ENCODE measurements around the gene NDUFA11.

Gene NDUFA11

DNA sequence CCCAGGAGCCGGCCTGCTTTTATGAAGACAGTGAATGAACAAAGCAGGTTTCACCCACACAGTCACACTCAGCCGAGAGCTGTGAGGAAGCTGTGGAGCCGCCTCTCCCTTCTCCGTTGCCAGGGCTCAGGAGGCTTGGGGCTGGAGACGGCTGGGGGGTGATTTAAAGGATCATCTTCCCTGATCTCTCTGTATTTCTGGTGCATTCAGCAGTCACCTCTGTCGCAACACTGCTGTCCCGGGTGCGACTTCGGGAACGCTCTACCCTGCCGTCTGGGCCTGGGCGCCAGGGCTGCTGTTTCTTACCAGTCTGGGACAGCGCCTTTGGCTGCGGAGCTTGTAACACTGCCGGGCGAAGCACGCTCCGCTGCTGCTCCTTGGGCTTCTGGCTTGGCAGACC, 28.6 kb upstream of the NDUFA11 start:
- no peak for DNase-seq

DNA sequence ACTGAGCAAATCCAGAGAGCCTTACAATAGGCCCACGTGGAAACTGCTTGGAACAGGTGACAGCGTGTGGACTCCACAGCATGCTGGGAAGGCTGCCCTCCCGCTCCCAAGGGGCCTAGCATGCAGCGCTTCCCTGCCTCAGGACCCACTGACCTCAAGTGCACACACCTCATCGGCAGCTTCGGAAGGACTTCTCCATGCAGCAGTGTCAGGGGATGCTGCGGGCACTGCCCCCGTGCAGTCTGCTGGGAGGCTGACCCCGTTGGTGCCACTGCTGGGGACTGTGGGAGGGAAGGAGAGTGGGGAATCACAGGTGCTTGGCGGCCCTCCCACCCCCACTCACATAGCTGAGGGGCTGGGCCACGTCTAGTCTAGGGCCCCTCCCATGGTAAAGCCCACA, 27.7 kb upstream of the NDUFA11 start:
- DNase-seq, result no peak

DNA sequence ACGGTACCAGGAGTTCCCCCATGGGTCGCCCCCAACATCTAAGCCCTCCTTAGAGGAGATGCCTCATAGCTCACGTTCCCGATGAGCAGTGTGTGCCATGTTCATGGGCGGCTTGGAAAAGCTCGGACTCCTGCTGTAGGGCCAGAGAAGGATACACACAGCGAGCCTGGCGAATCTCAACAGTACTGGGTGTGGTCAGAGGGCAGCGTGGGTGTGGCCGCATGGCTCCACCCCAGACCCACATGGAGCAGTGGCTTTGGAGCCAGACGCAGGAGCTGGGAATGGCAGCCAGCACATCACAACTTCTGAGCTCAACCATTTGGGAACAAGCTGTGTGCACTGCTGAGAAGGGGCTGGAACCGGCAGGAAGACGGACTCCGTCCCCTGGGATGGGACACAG, 26.0 kb upstream of the NDUFA11 start:
- no peak for DNase-seq

DNA sequence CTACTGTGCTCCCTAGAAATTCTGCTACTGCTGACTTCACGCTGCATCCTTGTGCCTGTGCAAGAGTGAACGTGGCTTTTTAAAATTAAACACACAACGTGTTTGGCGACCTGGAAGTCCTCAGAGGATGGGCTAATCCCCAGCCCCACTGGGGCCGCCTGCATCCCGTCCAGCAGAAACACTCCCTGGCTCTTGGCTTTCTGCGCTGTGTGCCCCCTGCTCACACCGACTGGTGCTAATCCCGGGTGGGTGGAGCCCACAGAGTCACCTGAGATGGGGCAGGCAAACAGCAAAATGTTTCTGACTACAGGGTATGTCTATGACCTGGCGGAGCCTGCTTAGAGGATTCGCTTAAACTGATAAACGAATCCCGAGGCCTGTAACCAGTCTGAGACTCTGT, 25.6 kb upstream of the NDUFA11 start:
- no peak for DNase-seq

DNA sequence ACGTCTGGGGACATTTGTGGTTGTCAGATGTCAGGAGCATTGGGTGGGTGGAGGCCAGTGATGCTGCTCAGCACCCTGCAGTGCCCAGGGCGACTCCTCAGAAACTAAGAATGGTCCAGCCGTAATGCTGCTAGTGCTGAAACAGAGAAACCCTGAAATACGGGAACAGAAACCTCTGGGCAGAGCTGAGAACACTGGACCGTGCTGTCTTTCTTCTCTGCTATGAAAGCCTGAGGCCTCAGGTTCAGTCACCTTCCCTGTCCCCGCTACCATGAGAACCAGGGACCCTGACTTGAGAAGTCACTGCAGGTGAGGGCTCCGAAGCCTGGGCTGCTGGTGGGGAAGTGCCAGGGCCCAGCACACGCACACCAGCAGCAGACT, 23.8 kb upstream of the NDUFA11 start:
- DNase-seq, result no peak

DNA sequence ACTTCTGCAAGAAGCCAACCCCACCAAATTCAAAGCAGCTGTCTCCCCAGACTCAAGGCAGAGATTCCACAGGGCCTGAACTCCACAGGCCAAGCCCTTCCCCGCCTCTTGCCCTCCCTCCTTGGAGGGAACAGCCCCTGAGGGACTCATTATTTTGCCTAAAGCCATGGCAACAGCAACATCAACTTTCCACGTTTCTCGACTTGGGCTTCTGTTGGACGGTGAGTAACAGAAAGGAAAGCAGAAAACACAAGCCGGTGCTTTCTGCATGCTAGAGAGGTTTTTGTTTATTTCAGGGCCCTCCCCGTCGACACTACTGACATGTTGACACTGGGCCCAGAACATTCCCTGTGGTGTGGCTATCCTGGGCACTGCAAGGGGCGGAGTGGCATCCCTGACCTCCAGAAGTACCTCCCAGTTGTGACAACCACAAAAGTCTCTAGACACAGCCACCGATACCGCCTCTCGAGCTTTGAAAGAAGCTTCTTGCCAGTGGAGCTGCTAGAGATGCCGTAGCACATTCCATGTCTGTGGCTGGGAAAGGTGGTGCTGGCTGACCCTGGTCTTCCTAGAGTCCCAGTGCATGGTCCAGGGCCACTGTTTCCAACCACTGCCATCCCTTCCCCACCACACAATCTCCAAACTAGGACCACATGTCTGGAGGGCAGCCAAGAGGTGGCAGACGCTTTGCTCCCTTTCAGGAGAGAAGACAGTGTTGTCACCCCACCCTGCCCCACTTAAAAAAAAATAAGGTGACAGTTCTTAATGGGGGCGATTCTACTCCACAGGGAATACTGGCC, 23.3 kb upstream of the NDUFA11 start:
- peak; percentile 85 for DNase-seq

DNA sequence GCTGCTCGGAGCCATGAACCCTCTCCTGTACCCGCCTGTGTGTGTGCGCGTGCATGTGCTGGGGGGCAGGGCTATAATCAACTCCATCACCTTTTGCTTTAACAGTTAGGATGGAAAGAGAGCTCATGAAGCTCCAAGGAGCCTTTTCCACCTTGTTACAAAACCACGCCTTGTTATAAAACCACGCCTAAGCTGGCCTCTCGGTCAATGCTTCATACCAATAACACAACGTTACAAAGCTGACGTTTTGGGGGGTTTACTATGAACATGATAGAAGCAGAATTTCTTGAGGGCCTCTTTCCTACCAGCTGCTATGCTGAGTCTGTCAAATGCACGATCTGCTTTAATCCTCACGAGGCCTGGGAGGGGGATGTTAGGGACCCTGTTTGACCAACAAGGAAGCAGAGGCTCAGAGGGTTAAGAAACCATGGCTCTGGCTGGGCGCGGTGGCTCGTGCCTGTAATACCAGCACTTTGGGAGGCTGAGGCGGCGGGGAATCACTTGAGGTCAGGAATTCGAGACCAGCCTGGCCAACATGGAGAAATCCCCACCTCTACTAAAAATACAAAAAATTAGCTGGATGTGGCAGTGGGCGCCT, 22.3 kb upstream of the NDUFA11 start:
- DNase-seq, result no peak

DNA sequence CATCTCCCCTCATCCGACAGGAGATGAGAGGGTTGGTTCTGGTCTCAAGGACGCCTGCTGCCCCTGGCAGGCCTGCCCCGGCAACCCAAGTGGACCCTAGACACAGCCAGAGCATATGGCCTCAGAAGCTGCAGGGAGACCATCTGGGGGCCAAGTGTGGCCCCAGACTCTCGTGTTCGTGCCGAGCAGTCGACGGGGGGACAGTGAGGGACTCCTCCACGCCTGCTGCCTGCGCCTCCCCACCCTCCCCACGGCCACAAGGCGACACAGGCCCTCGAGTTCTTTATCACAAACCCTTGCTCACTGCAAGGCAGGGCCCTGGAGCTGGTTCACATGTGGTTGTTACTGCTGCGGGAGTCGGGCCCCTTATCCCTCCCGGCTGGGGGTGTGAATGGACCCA, 19.8 kb upstream of the NDUFA11 start:
- DNase-seq, result no peak

DNA sequence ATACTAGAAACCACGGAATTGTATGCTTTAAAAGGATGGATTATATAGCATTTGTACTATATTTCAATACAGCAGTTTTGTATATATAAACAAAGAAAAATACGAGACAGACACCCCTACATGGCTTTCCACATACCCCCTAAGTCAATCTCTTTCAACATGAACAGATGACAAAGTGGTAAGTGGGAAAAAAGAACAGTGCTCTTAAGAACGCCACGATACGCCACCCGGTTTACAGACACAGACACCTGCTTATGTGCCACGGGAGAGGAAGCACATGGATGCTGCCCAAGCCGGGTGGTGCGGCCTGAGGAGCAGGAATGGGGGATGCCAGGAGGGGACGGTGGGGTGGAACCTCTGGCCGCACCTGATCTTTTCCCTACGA, 18.6 kb upstream of the NDUFA11 start:
- DNase-seq, result no peak

DNA sequence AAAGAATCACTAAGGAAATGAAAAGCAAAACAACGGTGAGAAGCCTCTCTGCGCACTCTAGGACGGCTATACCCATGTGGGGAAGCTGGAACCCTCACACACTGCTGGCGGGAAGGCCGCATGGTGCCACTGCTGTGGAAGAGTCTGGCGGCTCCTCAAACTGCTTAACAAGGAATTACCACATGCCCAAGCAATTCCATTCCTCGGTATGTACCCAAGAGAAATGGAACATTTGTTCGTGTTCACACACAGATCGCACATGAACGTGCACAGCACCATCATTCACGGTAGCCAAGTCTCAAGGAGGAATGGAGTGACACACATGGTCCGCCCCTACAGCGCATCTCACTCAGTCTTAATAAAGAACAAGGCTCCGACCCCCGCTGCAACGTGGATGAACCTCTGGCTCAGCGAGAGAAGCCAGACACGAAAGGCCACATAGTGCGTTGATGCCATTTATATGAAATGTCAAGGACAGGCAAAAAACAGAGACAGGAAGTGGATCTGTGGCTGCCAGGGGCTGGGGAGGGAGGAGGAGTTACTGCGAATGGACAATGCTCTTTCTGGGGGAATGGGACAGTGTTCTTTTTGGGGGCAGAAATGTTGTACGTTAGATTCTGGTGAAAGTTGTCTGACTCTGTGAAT, 18.0 kb upstream of the NDUFA11 start:
- no peak for DNase-seq

DNA sequence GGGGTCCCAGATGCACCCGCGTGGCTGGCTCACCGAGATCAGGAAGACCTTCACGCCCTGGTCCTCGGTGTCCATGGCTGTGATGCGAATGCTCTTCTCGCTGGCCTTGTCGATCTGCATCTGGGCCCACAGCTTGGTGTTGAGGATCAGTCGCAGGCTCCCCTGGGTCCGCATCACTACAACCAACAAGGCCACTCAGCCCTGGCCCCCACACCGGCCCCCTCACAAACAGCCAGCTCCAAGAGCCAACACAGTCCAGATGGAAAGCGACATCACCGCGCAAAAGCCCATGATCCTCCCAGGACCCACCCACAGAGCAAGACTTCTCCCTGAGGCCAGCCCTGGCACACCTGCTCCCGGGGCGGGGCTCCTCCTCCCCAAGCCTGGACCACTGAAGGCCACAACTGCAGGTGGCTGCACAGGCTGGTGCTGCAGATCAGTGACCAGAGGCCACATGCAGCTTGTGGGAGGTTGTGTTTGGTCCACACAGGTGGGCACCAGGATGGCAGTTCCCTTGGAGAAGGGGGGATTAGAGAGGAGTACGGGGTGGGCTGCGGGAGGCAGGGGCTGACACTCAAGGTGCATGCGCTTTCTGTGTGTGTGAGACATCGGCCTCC, 15.0 kb upstream of the NDUFA11 start:
- DNase-seq, result no peak

DNA sequence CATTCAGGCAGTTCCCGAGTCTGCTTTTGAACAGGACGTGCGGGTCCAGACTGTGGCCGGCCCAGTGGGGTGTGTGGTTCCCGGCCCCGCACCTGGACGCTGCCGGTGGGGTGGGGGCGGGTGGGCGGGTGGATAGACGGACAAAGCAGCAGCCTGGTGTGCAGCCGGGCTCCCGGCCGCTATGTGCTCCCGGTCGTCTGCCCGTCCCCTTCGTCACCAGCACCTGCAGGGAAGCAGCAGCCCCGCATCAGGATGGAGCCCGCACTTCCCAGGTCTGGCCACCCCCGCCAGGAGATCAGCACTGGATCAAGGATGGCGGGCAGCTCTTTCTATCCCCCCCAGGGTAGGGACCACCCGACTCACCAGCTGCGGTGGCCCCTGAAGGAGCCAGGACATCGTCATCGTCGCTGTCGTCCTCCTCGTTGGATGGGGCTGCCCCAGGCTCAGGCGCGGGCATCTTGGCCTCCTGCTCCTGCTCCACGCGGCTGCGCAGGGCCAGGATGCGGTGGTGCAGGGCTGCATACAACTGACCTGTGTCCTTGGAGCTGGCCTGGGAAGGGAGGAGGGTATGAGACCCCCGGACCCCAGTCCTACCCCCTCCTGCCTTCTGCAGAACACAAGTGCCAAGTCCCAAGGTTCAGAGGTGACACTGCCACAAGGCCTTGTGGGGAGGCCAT, 14.0 kb upstream of the NDUFA11 start:
- DNase-seq, result no peak

DNA sequence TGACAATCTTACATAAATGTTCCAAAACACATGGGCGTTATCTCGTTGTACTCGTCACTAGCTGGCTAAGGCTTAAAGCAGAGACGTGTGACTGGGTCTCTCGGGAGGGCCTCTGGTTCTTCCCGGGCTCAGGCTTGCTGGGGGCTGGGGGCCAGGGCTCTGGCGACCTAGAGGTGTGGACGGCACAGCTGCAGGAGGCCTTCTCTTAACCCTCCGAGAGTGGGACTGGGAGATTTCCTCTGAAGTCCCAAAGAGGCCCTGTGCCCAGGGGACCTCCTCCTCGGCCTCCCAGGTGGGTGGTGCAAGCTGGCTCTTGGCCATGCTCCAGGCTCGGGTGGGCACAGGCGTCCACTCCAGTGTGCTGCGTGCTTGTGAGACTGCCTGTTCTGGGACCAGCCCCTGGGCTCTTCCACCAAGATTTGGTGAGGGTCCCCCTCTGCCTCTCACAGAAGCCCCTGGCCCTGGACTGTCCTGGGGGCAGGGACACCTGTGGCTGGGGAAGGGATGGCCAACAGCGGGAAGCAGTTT, 12.7 kb upstream of the NDUFA11 start:
- no peak for DNase-seq

DNA sequence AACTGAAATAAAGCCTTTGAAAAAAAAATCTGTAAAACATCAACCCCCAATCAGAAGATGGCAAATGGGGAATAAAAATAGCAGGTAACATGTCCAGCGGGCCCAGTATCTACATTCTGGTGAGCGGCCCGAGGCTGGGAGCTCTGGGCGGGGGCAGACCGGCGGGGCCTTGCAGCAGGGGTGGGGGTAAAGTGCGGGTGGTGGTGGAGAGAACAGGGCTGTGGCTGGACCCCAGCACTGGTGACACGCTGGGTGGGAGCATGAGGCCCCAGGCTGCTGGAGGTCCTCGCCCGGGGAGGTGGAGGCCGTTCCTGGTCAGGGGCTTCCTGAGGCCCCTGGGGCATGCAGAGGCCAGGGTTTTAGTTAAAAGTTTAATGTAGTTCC, 12.2 kb upstream of the NDUFA11 start:
- no peak for DNase-seq

DNA sequence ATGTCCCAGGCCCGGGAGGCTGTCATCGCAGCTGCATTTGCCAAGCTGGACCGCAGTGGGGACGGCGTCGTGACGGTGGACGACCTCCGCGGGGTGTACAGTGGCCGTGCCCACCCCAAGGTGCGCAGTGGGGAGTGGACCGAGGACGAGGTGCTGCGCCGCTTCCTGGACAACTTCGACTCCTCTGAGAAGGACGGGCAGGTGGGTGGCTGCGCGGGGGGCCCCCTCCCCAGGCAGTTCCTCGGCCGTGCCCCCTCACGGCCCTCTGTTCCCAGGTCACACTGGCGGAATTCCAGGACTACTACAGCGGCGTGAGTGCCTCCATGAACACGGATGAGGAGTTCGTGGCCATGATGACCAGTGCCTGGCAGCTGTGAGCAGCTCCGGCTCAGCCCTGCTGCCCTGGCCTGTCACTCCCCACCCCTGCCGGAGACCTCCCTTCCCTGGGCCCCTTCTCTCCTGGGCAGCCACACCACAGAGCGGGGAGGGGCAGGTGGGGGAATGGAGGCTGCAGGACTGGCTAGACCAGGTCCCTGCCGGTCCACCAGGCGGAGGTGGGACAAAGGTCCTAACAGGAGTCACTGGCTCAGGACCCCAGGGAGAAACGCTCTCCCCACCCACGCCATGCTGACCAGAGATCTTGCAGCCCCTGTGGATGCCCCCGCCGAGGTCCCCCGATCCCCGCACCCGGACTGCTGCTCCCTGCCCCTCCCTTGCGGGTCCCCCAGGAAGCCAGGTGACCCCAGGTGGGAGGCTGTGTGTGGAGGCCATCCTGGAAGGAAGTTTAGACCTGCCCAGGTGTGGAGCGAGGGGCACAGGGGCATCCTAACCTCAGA, 11.6 kb upstream of the NDUFA11 start:
- no peak for DNase-seq

DNA sequence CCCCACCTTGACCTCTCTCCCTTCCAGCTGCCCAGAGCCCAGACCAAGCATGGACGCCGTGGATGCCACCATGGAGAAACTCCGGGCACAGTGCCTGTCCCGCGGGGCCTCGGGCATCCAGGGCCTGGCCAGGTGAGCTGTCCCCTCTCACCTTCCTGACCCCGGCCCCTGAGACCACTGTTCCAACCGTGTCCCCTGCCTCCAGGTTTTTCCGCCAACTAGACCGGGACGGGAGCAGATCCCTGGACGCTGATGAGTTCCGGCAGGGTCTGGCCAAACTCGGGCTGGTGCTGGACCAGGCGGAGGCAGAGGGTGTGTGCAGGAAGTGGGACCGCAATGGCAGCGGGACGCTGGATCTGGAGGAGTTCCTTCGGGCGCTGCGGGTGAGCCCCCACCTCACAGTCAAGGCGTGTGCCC, 10.8 kb upstream of the NDUFA11 start:
- no peak for DNase-seq

DNA sequence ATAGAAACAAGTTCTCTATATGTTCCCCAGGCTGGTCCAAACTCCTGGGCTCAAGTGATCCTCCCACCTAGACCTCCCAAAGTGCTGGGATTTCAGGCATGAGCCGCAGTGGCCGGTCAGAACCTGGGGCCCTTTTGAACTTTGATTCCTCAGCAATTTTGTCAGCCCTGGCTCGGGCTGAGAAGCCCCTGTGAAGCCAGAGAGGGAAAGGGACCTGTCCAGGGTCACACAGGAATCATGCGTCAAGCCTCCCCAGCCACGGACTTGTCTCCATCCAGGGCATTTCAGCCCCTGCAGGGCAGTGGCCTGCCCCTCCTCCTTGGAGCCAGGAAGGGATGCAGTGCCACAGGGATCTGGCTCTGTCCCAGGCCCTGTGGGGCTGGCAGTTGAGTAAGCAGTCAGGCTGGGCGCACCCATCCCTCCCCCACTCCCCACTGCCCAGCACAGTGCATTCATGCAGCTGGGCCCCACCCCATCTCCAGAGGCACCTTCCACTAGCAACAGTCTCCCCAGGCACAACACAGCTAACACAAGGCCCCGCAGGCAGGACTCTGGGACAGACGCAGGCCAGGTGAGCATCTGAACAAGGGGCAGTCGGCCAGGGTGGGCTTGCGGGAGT, 10.3 kb upstream of the NDUFA11 start, which contains the start of gene CAPS:
CAPS (plus strand) TSS at position 516 of the 619 bp plus-strand sequence. CDS start 153 bp downstream, outside the sequence.
- DNase-seq, result no peak

DNA sequence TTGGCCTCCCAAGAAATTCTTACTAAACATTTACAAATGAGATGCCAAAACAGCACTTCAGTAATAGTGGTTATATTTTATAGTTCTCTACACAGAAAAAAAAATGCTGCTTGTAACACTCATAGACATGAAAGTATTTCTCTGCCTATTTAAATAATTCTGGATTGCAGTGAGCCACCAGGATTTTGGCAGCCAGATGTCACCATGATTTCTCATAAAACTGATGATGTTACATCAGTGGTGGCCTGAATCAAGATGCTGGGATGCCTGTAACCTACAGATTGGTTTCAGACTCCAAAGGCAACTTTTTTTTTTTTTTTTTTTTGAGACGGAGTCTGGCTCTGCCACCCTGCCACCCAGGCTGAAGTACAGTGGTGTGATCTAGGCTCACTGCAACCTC, 7.8 kb upstream of the NDUFA11 start:
- DNase-seq, result no peak

DNA sequence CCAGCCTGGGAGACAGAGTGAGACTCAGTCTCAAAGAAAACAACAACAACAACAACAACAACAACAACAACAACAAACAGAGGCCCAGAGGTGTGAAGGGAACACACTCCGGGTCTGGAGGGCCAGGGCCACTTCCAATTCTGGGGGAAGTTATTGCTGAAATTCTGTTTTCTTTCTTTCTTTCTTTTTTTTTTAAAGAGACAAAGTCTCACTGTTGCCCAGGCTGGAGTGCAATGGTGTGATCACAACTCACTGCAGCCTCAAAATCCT, 7.0 kb upstream of the NDUFA11 start:
- no peak for DNase-seq

DNA sequence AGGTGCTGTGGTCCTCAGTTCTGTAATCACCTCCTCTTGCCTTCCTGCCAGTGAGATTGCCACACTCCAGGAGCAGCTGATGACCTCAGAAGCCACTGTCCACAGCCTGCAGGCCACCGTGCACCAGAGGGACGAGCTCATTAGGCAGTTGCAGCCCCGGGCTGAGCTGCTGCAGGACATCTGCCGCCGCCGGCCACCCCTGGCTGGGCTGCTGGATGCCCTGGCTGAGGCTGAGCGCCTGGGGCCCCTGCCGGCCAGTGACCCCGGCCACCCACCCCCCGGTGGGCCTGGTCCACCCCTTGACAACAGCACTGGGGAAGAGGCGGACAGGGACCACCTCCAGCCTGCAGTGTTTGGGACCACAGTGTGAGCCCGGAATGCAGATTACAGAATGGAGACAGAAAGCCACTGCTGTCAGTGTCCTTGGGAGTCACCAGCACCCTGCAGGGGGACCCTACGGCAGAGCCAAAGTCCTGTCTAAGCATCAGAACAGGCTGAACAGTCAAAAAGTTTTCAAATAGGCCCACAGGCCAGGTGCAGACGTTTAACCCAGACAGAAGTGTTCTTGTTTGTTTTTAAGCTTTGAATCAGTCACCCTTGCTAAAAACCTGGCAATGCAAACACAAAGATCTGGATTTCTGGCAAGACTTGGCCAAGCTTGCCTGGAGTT, 5.3 kb upstream of the NDUFA11 start:
- no peak for DNase-seq

DNA sequence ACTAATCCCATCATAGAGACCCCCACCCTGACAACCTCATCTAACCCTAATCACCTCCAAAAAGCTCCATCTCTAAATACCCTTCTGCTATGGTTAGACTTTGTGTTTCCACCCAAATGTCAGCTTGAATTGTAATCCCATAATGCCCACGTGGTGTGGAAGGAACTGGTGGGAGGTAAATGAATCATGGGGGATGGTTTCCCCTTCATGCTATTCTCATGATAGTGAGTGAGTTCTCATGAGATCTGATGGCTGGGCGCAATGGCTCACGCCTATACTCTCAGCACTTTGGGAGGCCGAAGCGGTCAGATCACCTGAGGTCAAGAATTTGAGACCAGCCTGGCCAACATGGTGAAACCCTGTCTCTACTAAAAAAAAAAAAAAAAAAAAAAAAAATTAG, 3.7 kb upstream of the NDUFA11 start:
- DNase-seq, result no peak

Data from left hindlimb (tissue), 1 donor.